ENCODE measurements around the gene NRXN3. TPM values are rescaled to one million over a fixed set of nuclear protein-coding genes. Genes with fewer than 3 reads are reported as not detected.

Gene NRXN3
- total RNA-seq, 1 experiment from 2014 or later = not detected

DNA sequence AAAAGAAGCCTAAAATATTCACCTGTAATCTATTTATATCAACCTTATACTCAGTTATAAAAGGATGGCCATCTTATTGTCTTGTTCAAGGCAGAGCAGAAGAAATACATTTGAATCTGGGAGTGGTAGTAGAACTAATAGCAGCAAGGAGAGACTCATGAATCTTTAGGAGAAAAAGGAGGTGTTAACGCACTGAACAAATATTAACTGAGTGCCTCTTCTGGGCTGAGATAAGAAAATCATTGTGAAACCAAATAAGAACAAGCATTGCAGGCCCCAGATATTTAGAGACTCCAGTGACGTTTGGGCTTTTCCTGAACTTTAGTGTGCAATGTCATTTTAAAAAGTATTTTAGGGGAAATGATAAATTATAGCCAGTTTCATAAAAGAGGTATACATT is 1250.6 kb downstream of the NRXN3 start:
- RAD21 ChIA-PET (ENCODE audit: low non-redundant PET in 1 of 2, low total read pairs in 2 of 2, uncharacterized antibody in 2 of 2, unreplicated experiment in 2 of 2) = no interaction called here
- Histone ChIP-seq H3K9ac (ENCODE audit: low read length) (no peak overlapping the region), H3K4me3 (replicated peaks in 1 of 2; ENCODE audit: low read depth in 1 of 2, low read length in 2 of 2) (no peak overlapping the region), H3K9me2 (ENCODE audit: insufficient read depth) (no peaks in the 10 kb centered on the region), H3K4me2 (ENCODE audit: low read length) (no peak overlapping the region), H3K27me3 (ENCODE audit: insufficient read depth, low read length) (no peaks in the 10 kb centered on the region), H3K36me3 (ENCODE audit: control insufficient read depth in 1 of 2, insufficient read depth in 2 of 2, low read length in 2 of 2) (no peaks in the 10 kb centered on the region), H3K27ac (ENCODE audit: low read depth, low read length) (no peak overlapping the region), H4K20me1 (ENCODE audit: insufficient read depth) (no peaks in the 10 kb centered on the region), H2AFZ (ENCODE audit: low read depth, low read length, poor library complexity, severe bottlenecking) (no peak overlapping the region), H3K9me3 (ENCODE audit: control insufficient read depth in 1 of 2, insufficient read depth in 1 of 2, low read depth in 1 of 2, low read length in 2 of 2) (peaks cover 5 to 6% of the 10 kb centered on the region in 2 experiments; a peak in 2 of 4 replicates), H3K79me2 (ENCODE audit: insufficient read depth, low read length) (no peaks in the 10 kb centered on the region), H3K4me1 (ENCODE audit: control insufficient read depth in 1 of 2, insufficient read depth in 2 of 2, low read length in 2 of 2) (no peaks in the 10 kb centered on the region)
- POLR2A ChIA-PET = no interaction called here
- DNase-seq (ENCODE audit: low read depth, low spot score) = no peak
- BruUV-seq (replicated peaks) = no TSS peak
- no peak for ATAC-seq
- no peak for TF ChIP-seq SIN3A (IDR thresholded peaks at IDR 0.05; ENCODE audit: low read depth)
- intact Hi-C loops (cut with micrococcal nuclease) = no loop called here
- CTCF ChIA-PET = no interaction called here

DNA sequence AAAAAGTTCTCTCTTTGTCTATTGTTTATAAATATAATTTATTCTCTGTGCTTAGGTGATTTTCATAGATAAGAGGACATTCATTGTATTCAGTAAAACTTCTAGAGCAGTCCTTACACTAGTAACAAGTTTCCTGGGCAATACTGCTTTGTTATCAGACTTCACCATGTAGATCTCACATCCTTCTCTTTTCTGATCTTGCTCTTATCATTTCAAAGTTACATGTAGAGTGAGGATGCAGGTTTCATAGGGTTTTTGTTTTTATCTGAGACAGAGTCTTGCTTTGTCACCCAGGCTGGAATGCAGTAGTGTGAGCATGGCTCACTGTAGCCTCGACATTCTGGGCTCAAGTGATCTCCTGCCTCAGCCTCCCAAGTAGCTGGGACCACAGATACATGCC is 1251.6 kb downstream of the NRXN3 start:
- Histone ChIP-seq H3K4me2 (ENCODE audit: low read length) (no peak overlapping the region), H3K27ac (ENCODE audit: low read depth, low read length) (no peak overlapping the region), H3K9me3 (ENCODE audit: control insufficient read depth in 1 of 2, insufficient read depth in 1 of 2, low read depth in 1 of 2, low read length in 2 of 2) (peaks cover 5 to 14% of the 10 kb centered on the region in 2 experiments; a peak in 2 of 4 replicates), H3K4me1 (ENCODE audit: control insufficient read depth in 1 of 2, insufficient read depth in 2 of 2, low read length in 2 of 2) (no peaks in the 10 kb centered on the region), H4K20me1 (ENCODE audit: insufficient read depth) (no peaks in the 10 kb centered on the region), H2AFZ (ENCODE audit: low read depth, low read length, poor library complexity, severe bottlenecking) (no peak overlapping the region), H3K36me3 (ENCODE audit: control insufficient read depth in 1 of 2, insufficient read depth in 2 of 2, low read length in 2 of 2) (no peaks in the 10 kb centered on the region), H3K4me3 (replicated peaks in 1 of 2; ENCODE audit: low read depth in 1 of 2, low read length in 2 of 2) (no peak overlapping the region), H3K27me3 (ENCODE audit: insufficient read depth, low read length) (no peaks in the 10 kb centered on the region), H3K9ac (ENCODE audit: low read length) (no peak overlapping the region), H3K9me2 (ENCODE audit: insufficient read depth) (no peaks in the 10 kb centered on the region), H3K79me2 (ENCODE audit: insufficient read depth, low read length) (no peaks in the 10 kb centered on the region)
- POLR2A ChIA-PET = no interaction called here
- DNase-seq (ENCODE audit: low read depth, low spot score) (no peak), ATAC-seq (no peak)
- intact Hi-C loops (cut with micrococcal nuclease) = no loop called here
- CTCF ChIA-PET = no interaction called here
- BruUV-seq (replicated peaks) = no TSS peak
- TF ChIP-seq YY1 (IDR thresholded peaks at IDR 0.05; ENCODE audit: extremely low read depth, insufficient replicate concordance, low read depth, low read length) = no peak
- TF ChIP-seq CBX3 (IDR thresholded peaks at IDR 0.05; ENCODE audit: low read depth) = no peak
- no peak for TF ChIP-seq ZFX (IDR thresholded peaks at IDR 0.05)
- TF ChIP-seq ELF1 (IDR thresholded peaks at IDR 0.05; ENCODE audit: borderline replicate concordance, low read depth) = no peak
- TF ChIP-seq ZNF274 (IDR thresholded peaks at IDR 0.05; ENCODE audit: low read depth, low read length) = no peak
- TF ChIP-seq FOSL1 (IDR thresholded peaks at IDR 0.05; ENCODE audit: low read depth) = no peak
- no peak for TF ChIP-seq SP1 (IDR thresholded peaks at IDR 0.05; ENCODE audit: low read depth)
- TF ChIP-seq EZH2 (IDR thresholded peaks at IDR 0.05) = no peak
- no peak for TF ChIP-seq SIN3A (IDR thresholded peaks at IDR 0.05; ENCODE audit: low read depth)
- TF ChIP-seq, protein P1, sequence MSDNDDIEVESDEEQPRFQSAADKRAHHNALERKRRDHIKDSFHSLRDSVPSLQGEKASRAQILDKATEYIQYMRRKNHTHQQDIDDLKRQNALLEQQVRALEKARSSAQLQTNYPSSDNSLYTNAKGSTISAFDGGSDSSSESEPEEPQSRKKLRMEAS (IDR thresholded peaks at IDR 0.05) = no peak
- TF ChIP-seq SRF (IDR thresholded peaks at IDR 0.05; ENCODE audit: low read depth) = no peak
- TF ChIP-seq, protein P2, sequence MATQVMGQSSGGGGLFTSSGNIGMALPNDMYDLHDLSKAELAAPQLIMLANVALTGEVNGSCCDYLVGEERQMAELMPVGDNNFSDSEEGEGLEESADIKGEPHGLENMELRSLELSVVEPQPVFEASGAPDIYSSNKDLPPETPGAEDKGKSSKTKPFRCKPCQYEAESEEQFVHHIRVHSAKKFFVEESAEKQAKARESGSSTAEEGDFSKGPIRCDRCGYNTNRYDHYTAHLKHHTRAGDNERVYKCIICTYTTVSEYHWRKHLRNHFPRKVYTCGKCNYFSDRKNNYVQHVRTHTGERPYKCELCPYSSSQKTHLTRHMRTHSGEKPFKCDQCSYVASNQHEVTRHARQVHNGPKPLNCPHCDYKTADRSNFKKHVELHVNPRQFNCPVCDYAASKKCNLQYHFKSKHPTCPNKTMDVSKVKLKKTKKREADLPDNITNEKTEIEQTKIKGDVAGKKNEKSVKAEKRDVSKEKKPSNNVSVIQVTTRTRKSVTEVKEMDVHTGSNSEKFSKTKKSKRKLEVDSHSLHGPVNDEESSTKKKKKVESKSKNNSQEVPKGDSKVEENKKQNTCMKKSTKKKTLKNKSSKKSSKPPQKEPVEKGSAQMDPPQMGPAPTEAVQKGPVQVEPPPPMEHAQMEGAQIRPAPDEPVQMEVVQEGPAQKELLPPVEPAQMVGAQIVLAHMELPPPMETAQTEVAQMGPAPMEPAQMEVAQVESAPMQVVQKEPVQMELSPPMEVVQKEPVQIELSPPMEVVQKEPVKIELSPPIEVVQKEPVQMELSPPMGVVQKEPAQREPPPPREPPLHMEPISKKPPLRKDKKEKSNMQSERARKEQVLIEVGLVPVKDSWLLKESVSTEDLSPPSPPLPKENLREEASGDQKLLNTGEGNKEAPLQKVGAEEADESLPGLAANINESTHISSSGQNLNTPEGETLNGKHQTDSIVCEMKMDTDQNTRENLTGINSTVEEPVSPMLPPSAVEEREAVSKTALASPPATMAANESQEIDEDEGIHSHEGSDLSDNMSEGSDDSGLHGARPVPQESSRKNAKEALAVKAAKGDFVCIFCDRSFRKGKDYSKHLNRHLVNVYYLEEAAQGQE (IDR thresholded peaks at IDR 0.05; ENCODE audit: low read depth) = no peak
- no peak for TF ChIP-seq RAD21 (IDR thresholded peaks at IDR 0.05; ENCODE audit: low read depth)
- TF ChIP-seq, protein P3, sequence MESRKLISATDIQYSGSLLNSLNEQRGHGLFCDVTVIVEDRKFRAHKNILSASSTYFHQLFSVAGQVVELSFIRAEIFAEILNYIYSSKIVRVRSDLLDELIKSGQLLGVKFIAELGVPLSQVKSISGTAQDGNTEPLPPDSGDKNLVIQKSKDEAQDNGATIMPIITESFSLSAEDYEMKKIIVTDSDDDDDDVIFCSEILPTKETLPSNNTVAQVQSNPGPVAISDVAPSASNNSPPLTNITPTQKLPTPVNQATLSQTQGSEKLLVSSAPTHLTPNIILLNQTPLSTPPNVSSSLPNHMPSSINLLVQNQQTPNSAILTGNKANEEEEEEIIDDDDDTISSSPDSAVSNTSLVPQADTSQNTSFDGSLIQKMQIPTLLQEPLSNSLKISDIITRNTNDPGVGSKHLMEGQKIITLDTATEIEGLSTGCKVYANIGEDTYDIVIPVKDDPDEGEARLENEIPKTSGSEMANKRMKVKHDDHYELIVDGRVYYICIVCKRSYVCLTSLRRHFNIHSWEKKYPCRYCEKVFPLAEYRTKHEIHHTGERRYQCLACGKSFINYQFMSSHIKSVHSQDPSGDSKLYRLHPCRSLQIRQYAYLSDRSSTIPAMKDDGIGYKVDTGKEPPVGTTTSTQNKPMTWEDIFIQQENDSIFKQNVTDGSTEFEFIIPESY (IDR thresholded peaks at IDR 0.05; ENCODE audit: extremely low read depth, insufficient replicate concordance, low read length) = no peak
- no peak for TF ChIP-seq POLR2AphosphoS5 (IDR thresholded peaks at IDR 0.05; ENCODE audit: low read depth, low read length)
- RAD21 ChIA-PET (ENCODE audit: low non-redundant PET in 1 of 2, low total read pairs in 2 of 2, uncharacterized antibody in 2 of 2, unreplicated experiment in 2 of 2) = no interaction called here

Measured in HCT116 (cell line).